ENCODE data around the gene SNX25. TPM values are rescaled to one million over a fixed set of nuclear protein-coding genes. Genes with fewer than 3 reads are reported as not detected.

The SNX25 gene
- total RNA-seq, 1 experiment from 2014 or later, result 19.8 TPM

- no peak for DNase-seq (ENCODE audit: low read depth)
These were observed 50.3 kb downstream of the SNX25 start for GRCh38 chr4:185259719-185260118.

DNA sequence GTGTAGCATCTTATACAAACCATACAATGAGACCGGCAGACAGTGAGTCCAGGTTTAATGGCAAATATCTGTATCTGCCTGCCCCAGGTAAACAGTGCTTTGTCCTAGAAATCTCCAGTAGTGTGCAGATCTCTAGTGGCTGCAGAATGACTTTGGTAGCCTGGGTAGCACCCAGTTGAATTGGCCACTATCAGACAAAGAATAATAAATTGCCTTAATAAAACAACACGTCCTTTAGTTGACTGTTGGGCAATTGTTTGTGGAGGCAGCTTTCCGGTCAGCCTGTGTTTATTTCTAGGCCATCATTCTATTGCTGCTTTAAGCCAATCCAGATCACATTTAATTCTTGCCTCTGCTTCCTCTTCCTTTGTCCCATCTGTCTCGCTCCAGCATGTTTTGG, 52.5 kb downstream of the SNX25 start:
- DNase-seq (ENCODE audit: low read depth), result no peak

GRCh38 chr4:185263419-185263818, 54.0 kb downstream of the SNX25 start:
- no peak for DNase-seq (ENCODE audit: low read depth)

DNA sequence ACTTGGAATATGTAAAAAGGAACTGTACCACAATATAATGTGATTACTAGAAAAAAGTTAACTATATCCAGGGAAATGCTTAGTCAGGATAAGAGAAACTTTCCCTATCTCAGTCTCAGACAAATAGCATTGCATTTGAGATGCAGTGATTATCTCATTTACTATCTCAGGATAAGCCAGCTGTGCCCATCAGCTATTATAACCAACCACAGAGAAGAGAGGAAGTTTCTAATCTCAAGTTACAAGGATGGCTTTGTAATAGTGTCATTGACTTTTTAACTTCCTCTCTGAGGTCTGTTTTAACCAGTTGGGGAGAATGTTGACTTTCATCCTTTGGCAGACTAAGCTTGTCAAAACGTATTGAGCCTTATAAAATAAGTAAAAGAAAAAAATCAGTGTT, 56.5 kb downstream of the SNX25 start:
- peak; percentile 68 for DNase-seq (ENCODE audit: low read depth)

DNA sequence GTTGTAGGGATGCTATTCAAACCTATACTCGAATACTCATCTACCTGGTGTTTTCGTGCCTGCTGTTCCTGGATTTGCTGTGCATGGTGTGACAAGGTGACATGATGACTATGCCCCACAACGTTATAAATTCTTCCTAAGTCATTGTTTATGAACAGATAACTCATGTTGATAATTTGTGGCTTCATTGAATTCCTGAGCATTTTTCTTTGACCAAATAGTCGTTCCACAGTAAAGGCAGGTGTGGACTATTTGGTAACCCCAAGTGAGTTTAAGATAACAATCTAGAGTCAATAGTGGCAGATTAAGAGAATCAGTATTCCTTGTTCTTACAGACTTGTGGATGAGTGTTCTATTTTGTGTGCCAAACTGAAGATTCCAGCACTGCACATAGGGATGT, 59.9 kb downstream of the SNX25 start:
- peak; percentile 62 for DNase-seq (ENCODE audit: low read depth)

DNA sequence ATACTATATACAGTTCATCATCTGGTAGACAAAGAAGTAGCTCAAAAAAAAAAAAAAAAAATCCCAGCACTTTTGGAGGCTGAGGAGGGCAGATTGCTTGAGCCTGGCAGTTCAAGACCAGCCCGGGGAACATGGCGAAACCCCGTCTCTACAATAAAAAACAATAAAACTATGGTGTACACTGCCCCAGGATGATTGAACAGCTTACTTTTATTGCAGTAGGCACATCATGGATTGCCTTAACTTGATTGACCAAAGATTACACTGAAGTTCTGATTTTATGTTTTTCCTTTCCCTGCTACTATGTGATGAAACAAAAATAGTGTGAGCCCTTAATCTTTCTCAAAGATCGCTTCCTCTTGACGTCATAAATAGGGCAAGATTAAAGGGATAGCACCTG, 60.6 kb downstream of the SNX25 start:
- DNase-seq (ENCODE audit: low read depth), result no peak

GRCh38 chr4:185270885-185271284, 61.5 kb downstream of the SNX25 start:
- no peak for DNase-seq (ENCODE audit: low read depth)

GRCh38 chr4:185272245-185272644, 62.8 kb downstream of the SNX25 start:
- no peak for DNase-seq (ENCODE audit: low read depth)

- DNase-seq (ENCODE audit: low read depth), result no peak
These were observed 66.1 kb downstream of the SNX25 start for GRCh38 chr4:185275501-185275900.

DNA sequence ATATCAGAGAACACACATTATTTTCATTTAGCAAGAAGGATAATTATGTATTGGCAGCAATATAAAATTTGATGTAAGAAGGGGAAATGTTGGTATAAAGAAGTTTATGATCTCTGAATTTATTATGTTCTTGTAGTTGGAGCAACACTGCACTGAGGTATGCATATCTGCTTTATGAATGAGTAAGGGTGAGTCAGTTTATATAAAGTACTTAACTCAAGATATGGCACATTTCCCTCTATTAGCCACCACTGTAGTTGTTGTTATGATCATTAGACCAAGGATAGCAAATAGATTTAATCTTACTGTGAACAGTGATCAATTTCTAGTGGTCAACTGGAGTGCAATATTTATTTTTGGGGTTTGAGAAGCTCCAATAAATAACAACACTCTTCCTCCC, 66.6 kb downstream of the SNX25 start:
- DNase-seq (ENCODE audit: low read depth), result peak; percentile 14

GRCh38 chr4:185278716-185279115, 69.3 kb downstream of the SNX25 start:
- no peak for DNase-seq (ENCODE audit: low read depth)

GRCh38 chr4:185280608-185281007, 71.2 kb downstream of the SNX25 start:
- DNase-seq (ENCODE audit: low read depth), result no peak

- peak; percentile 28 for DNase-seq (ENCODE audit: low read depth)
These were observed 73.6 kb downstream of the SNX25 start for GRCh38 chr4:185282968-185283367.

DNA sequence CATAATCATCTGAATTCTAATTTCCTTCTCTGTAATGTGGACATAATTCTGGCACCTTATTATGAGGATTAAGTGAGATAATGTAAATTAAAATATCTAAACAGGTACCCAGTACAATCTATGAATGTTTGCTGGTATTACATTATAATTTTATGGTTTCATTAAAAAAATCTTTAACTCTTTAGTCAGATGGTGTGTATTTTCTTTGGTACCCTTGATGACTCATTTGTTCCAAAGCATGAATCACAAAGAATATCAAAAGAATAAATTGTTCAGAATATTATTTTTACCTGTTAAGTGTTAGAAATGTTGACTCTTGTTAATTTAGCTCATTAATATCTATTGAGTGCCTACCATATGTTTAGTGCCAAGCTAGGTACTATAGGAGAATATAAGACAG, 74.3 kb downstream of the SNX25 start:
- peak; percentile 46 for DNase-seq (ENCODE audit: low read depth)

- DNase-seq (ENCODE audit: low read depth), result no peak
These were observed 76.4 kb downstream of the SNX25 start for GRCh38 chr4:185285632-185286393.

DNA sequence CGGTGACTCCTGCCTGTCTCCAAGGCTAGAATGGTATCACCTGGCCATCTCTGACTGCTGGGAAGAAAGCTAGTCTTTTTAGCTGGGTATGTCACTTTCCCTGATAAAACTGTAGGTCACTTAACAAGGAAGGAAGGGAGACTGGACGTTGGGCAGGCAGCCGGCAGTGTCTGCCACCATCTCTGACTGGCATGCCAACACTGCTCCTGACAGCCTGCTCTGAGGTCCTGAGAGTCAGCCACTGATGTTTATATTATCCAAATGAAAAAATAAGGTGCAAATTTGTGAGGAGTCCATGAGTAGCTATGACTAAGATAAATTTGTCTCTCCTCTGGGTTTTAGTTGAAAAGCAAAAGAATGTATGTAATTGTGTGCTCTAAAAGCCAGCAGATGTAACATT, 77.2 kb downstream of the SNX25 start:
- peak; percentile 20 for DNase-seq (ENCODE audit: low read depth)

GRCh38 chr4:185287031-185287430, 77.6 kb downstream of the SNX25 start:
- DNase-seq (ENCODE audit: low read depth), result no peak

- no peak for DNase-seq (ENCODE audit: low read depth)
These were observed 80.7 kb downstream of the SNX25 start for GRCh38 chr4:185290018-185290607.

GRCh38 chr4:185290656-185291055, 81.3 kb downstream of the SNX25 start:
- no peak for DNase-seq (ENCODE audit: low read depth)

DNA sequence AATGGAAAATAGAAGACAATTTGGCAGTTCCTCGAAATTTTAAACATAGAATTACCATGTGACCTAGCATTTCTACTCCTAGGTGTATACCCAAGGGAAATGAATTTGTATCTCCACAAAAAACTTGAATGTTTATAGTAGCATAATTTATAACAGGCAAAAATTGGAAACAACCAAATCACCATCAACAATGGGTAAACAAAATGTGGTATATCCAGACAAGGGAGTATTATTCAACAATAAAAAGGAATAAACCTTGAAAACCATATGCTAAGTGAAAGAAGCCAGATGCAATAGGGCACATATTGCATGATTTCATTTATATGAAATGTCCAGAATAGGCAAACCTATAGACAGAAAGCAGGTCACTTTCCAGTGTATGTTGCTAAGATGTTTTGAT, 83.8 kb downstream of the SNX25 start:
- DNase-seq (ENCODE audit: low read depth), result no peak

GRCh38 chr4:185296665-185297460, 87.5 kb downstream of the SNX25 start:
- no peak for DNase-seq (ENCODE audit: low read depth)

- DNase-seq (ENCODE audit: low read depth), result no peak
These were observed 89.5 kb downstream of the SNX25 start for GRCh38 chr4:185298728-185299430.

All from M059J (cell line).